GM19463 (cell line): Measurements from ENCODE around the gene ATG2B.

Experiments used
- ATAC-seq: cut with Tn5 transposase; IDR thresholded peaks from one replicate; pipeline ENCODE4 v1.9.1; 2021; ENCODE audit warnings: mild to moderate bottlenecking, moderate library complexity; ENCODE audit not compliant: unreplicated experiment

Gene ATG2B

GRCh38 chr14:96231526-96232130 lies 131.5 kb downstream of the ATG2B start:
- no peak for ATAC-seq

- no peak for ATAC-seq
Measured at GRCh38 chr14:96231056-96231455, 132.1 kb downstream of the ATG2B start.

- no peak for ATAC-seq
Measured at GRCh38 chr14:96229315-96229714, 133.8 kb downstream of the ATG2B start.
